ENCODE data around the gene CLK1. TPM values are rescaled to one million over a fixed set of nuclear protein-coding genes. Genes with fewer than 3 reads are reported as not detected.

CLK1 gene
- polyA plus RNA-seq, 4 donors, result 242 to 304 (median 282) TPM

- peak; percentile 1 to 54 (median 38) for DNase-seq (ENCODE audit: low read depth in 4 of 4, low spot score in 3 of 4)
Measured at GRCh38 chr2:200812122-200813022, 52.1 kb downstream of the CLK1 start.

DNA sequence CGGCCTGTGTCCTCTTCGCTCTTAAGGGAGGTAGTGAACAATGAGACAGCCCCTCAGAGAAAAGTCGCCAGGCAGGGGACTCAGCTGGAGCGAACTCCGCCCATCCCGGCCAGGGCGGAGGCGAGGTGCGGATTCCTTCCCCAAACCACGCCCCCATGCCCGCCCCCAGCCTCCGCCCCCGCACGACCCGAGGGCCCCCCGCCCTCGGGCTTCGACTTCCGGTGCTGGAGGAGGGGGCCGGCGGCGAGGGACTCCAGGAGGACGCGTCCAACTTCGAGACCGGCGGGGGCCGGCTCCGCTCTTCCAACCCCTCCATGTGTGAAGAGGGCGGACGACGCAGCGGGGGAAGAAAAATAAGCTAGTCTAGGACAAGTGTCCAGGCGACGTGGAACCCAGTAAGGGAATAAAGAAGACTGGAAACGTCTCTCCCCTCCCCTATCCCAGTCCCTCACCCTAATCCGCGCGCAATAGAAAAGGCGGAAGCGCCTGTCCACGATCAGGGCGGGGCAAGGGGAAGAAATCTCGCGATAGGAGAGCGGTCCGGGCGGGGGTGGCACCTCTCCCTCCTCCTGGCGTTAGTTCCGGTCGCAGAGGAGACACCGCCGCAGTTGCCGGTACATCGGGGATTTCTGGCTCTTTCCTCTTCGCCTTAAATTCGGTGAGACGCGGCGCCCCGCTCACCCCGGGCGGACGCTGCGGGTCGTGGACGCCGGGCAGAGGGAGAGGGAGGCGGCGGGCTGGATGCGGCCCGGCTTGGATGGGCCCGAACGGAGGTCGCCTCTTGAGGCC lies 52.9 kb downstream of the CLK1 start, which contains the start of gene BZW1:
BZW1 (plus strand) TSS at position 578 of the 789 bp plus-strand sequence. CDS start 1,308 bp downstream, outside the sequence.
- DNase-seq (ENCODE audit: low read depth in 4 of 4, low spot score in 3 of 4), result peak; percentile 94 to 97 (median 95)

- no peak for DNase-seq (ENCODE audit: low read depth in 4 of 4, low spot score in 3 of 4)
Measured at GRCh38 chr2:200810998-200811332, 53.5 kb downstream of the CLK1 start.

DNA sequence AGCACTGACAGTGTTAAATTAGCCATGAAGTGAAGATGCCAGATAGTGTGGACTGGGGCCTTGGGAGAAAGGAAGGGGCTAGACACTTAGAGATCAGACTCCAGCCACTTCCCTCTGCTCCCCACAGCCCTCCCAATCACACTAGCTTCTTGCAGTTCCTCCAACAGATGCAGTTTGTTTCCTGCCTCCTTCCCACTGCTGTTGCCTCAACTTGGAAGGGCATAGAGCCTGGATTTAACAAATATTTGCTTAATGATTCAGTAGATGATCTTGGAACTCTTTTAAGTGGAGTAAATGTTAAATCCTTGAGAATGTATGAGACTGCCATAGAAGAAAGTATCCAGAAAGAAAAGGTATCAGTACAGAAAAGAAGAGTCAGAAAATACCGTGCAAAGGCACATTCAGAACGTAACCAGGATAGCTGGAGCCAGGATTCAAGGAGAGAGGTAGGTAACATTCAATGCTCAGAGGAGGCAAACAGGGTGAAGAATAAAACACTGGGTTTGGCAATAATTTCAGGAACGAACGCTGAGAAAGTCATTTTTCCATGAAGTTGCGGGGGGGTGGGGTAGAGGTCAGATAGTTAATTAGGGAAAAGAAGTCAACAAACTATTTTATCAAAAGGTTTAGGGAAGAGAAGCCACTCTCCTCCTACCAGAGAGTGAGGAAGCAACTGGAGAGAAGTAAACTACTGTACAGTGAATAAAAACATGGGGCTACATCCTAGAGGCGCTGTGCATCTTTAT lies 54.0 kb downstream of the CLK1 start:
- no peak for DNase-seq (ENCODE audit: low read depth in 4 of 4, low spot score in 3 of 4)

DNA sequence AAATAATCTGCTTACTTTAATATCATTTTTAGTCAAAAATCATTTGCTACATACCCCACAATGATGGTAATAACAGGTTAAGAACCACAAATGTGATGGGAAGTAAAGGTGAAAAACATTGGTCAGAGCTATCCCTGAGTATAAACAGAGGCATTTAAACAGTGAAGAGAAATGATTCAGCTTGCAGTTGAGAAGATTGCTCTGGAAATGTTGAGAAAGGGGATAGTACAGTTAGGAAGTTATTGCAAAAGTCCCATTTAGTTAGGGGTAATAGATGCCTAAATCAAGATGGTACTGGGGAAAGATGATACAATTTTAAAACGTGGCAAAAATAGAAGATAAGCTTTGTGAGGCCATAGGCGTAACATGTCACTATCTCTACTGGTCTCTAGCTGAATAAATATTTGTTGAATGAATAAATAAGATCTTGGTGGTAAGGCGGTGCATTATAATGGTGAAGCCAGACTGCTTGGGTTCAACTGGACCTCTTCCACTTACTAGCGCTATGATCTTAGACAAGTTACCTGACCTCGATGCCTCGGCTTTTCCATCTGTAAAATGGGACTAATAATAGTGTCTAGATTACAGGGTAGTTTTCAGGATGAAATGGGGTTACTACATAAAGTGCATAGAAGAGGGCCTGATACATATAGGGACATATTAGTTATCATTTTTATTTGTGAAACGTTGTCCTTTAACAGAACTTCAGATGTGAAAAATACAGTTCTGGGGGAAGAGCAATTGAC lies 54.8 kb downstream of the CLK1 start:
- DNase-seq (ENCODE audit: low read depth in 4 of 4, low spot score in 3 of 4), result no peak

Other genes starting within 250 kb of the CLK1 start
- 100 to 1,000 TPM; 233 to 268 (median 260) TPM for gene BZW1, start 52.7 kb downstream of the CLK1 start, polyA plus RNA-seq (ENCODE audit: insufficient read length in 4 of 4)
- 10 to 100 TPM; 44.6 to 79.9 (median 66.0) TPM for gene PPIL3, start 24.4 kb upstream of the CLK1 start, polyA plus RNA-seq (ENCODE audit: insufficient read length in 4 of 4)
- gene NIF3L1, start 24.7 kb upstream of the CLK1 start, polyA plus RNA-seq (ENCODE audit: insufficient read length in 4 of 4), result 10 to 100 TPM; 38.6 to 49.7 (median 44.7) TPM
- gene ORC2, start 99.0 kb upstream of the CLK1 start, polyA plus RNA-seq (ENCODE audit: insufficient read length in 4 of 4), result 10 to 100 TPM; 25.9 to 33.1 (median 31.0) TPM
- gene HYCC2, start 207.0 kb upstream of the CLK1 start, polyA plus RNA-seq (ENCODE audit: insufficient read length in 4 of 4), result 10 to 100 TPM; 12.4 to 16.4 (median 15.7) TPM
- gene NDUFB3, start 207.3 kb upstream of the CLK1 start, polyA plus RNA-seq (ENCODE audit: insufficient read length in 4 of 4), result 100 to 1,000 TPM; 122 to 140 (median 125) TPM